Pericardium fibroblast (primary cell): ENCODE measurements around the gene DMRT1. TPM values are rescaled to one million over a fixed set of nuclear protein-coding genes. Genes with fewer than 3 reads are reported as not detected.

Experiments used
- total RNA-seq: library from RNA; depleted of rRNA; stranded (reverse); fragments of >200 nt; gene quantifications from 2 replicates; pipeline ENCODE4 v1.2.3, GENCODE V29; 2015

Gene DMRT1
- not detected in 2 replicates for total RNA-seq

GRCh38 chr9:841371-842209 is at the start of gene DMRT1:
Gene DMRT1, plus strand, starts transcription at chr9:841697. Its CDS starts 142 bp downstream, at chr9:841839.

DNA sequence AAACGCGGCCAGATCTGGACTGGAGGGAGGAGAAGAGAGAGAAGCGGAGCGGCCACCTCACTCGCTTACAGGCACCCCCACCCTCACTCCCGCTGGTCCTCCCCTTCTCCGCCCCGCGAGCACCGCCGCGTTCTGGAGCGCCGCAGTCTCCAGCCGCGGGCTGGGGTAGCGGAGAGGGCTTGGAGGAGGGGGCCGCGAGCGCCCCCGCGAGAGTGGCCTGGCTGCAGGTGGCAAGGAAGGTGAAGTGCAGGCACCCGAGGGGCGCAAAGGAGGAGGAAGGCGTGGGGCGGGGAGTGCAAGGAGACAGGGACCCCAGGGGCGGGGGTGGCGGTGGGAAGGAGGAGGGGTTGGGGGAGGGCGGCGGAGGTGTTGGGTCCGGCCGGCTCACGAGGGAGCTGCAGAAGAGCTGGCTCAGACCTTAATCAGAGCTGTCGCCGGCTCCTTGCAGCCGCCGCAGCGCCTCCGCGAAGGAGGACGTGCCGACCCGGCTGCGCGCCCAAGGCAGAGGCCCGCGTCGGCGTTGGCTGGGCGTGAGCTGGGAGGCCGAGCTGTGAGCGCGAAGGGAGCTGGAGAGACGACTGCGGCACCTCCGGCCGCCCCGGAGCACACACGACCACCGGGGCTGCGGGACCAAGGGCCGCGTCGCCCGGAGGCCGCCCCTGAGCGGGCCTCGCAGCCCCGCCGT is 134.9 kb downstream of the DMRT1 start, which contains the start of gene DMRT3:
TSS of gene DMRT3 (plus strand) at position 398 of the 685 bp plus-strand sequence. CDS start 347 bp downstream, outside the sequence.

Other genes with a start within 250 kb of the DMRT1 start
- not detected in 2 replicates for gene DMRT3, start 135.0 kb downstream of the DMRT1 start, total RNA-seq
- 0.26 TPM in 1 of 2 replicates, not detected in the other for gene DMRT2, start 208.7 kb downstream of the DMRT1 start, total RNA-seq